GM21528 (cell line): ENCODE measurements around the gene JAML.

Source experiments
- ATAC-seq: cut with Tn5 transposase; IDR thresholded peaks from one replicate; pipeline ENCODE4 v1.9.1; 2021; ENCODE audit warnings: mild to moderate bottlenecking, moderate library complexity; ENCODE audit not compliant: unreplicated experiment, low FRiP score

JAML gene

GRCh38 chr11:118240999-118241763 is 16.4 kb upstream of the JAML start:
- ATAC-seq, result no peak

GRCh38 chr11:118239509-118240205 is 14.8 kb upstream of the JAML start:
- ATAC-seq, result no peak

GRCh38 chr11:118238929-118239328 is 14.1 kb upstream of the JAML start:
- no peak for ATAC-seq

GRCh38 chr11:118238421-118238820 is 13.6 kb upstream of the JAML start:
- ATAC-seq, result no peak

GRCh38 chr11:118236170-118236569 is 11.4 kb upstream of the JAML start:
- ATAC-seq, result no peak

GRCh38 chr11:118234833-118235232 is 10.0 kb upstream of the JAML start:
- no peak for ATAC-seq

GRCh38 chr11:118233850-118234249 is 9.0 kb upstream of the JAML start:
- no peak for ATAC-seq

- ATAC-seq, result no peak
These were observed 8.6 kb upstream of the JAML start for GRCh38 chr11:118233377-118233776.

- ATAC-seq, result no peak
These were observed 7.8 kb upstream of the JAML start for GRCh38 chr11:118232659-118233058.

- no peak for ATAC-seq
These were observed 6.7 kb upstream of the JAML start for GRCh38 chr11:118231461-118231860.

GRCh38 chr11:118230088-118230487 is 5.3 kb upstream of the JAML start:
- no peak for ATAC-seq

- no peak for ATAC-seq
These were observed 4.5 kb upstream of the JAML start for GRCh38 chr11:118229274-118229847.

GRCh38 chr11:118227865-118228785 is 3.3 kb upstream of the JAML start:
- ATAC-seq, result peak; percentile 67

- no peak for ATAC-seq
These were observed 2.0 kb upstream of the JAML start for GRCh38 chr11:118226781-118227180.

GRCh38 chr11:118226296-118226695 is 1.5 kb upstream of the JAML start:
- ATAC-seq, result no peak

GRCh38 chr11:118223992-118224391 is 819 bp downstream of the JAML start:
- ATAC-seq, result no peak

- ATAC-seq, result no peak
These were observed 1.2 kb downstream of the JAML start for GRCh38 chr11:118223570-118223969.

GRCh38 chr11:118222437-118222836 is 2.4 kb downstream of the JAML start:
- ATAC-seq, result no peak

- ATAC-seq, result no peak
These were observed 3.4 kb downstream of the JAML start for GRCh38 chr11:118221419-118221818.

- no peak for ATAC-seq
These were observed 5.1 kb downstream of the JAML start for GRCh38 chr11:118219732-118220131.

- no peak for ATAC-seq
These were observed 5.6 kb downstream of the JAML start for GRCh38 chr11:118219244-118219643.
